Mesenteric fat pad (tissue), 1 donor: ENCODE measurements around the gene BCL11A. TPM values are rescaled to one million over a fixed set of nuclear protein-coding genes. Genes with fewer than 3 reads are reported as not detected.

ENCODE experiments used
- DNase-seq: peaks from one replicate; pipeline ENCODE4 v3.0.0-alpha.2; 2020; ENCODE audit warnings: low spot score
- total RNA-seq: library from RNA; stranded (reverse); fragmentation: NEBNext Ultra II Directional; extraction: Animal tissue kit (Norgen Biotek cat#: 25700); gene quantifications from one replicate; pipeline ENCODE4 v1.2.1, GENCODE V29; 2021
- donor health status: DM: yes; HTN: yes; CAD: no.

Gene BCL11A
- total RNA-seq, 1 donor from 2014 or later: 0.64 TPM

DNA sequence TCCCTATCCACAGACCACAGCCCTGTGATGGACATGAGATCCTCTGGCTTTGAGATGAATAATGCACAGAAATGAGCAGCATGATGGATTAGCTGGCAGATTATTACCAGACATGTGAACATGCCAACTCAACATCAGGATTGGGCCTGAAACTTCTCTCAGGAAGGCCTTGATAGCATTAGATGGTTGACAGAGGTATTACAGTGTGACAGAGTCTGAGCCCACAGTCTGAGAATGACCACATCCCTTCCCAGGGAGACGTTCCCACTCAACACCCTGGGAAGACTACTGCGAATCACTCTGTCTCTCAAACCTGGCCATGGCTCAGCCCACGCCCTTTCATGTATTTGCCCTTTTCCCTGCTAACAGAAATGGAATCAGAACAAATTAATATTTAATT lies 66.9 kb downstream of the BCL11A start:
- DNase-seq: no peak

DNA sequence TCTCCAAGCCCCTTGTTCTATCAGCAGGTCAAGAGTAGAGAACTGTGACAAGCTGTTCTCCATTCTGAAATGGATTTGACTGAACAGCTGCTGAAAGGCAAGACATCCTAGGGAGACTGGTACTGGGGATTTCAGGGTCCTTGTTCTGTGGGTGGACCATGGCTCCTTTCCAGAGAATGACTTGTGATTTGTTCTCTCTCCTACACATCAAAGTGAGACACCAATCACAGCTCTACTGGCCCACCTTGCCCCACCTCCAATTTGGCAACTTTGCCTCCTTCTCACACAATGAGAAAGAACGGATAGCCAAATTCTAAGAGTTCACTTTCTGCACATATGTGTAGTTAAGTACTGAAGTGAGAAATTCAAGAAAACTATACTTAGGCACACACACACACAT lies 67.4 kb downstream of the BCL11A start:
- no peak for DNase-seq

DNA sequence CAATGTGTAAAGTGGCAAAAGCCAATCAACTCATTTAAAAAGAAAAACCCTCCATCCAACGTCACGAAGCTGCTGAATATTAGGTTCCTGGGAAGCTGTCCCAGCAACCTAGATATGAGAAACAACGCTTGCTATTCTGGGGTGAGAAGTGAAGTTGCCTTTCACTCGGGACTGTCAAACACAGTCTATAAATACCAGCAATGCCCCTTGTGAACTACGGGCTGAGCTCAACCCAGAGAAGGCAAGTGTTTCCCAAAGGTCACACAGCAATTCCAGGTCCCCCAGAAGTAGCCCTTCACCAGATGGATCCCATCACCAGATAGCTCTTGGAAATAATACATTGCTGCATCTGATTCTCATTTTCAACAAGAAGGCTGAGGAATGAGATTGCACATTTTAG lies 67.9 kb downstream of the BCL11A start:
- DNase-seq: no peak

DNA sequence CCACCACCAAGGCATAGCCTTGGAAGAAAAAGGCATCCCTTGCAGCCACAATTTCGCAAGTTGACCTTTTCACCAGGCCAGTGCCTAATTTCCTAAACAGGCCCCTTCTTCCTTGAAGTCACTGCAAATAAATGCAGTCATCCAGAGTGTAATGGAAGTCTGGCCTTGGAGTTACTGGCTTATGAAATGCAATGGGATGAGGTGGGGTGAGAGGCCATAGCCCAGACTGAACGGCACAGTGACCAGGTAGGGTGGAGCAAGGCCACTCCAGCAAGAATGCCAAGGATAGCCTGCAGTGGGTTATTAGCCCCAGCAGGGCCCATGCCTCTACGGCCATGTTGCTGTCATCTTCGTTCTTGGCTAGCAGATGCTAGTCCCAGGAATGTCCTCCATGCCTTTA lies 68.4 kb downstream of the BCL11A start:
- no peak for DNase-seq

DNA sequence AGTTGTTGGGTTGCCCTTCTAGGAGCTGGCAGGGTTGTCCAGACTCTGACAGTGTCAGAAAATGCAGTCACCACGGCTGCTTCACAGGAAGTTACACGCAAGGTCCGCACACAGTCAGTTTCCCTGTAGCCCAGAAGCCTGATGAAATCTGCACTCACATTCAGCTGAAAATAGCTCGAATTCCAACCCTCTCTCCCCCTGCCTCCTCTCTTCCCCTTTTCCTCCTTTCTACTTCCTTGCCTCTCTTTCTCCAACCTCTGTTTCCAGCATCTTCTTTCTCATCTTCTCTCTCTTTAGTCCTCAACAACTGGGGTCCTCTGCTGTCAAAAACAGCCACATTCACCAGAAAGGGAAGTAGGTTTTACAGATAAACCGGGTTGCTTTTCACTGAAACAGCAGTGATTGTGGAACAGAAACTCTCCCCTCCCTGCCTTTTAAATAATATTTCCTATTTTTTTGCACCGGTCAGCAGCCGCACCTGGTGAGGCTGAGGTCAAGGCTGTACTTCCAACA lies 69.3 kb downstream of the BCL11A start:
- no peak for DNase-seq

DNA sequence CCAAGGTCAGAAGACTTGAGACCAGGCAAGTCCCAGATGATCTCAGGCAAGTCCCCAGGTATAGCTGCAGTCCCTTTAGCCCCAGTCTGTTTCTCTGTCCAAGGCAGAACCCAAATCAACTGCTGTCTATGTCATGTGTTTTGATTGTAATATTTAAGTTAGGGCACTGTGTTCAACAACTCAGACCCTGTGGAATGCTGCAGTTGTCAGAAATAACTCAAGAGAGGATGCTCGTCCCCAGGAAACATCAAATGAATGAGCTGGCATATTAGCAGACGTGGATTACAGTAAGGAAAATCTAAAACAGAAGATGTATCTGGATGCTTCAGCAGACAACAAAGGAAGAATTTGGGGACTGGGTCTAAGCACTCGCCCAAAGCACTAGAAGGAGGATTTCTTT lies 70.1 kb downstream of the BCL11A start:
- no peak for DNase-seq

DNA sequence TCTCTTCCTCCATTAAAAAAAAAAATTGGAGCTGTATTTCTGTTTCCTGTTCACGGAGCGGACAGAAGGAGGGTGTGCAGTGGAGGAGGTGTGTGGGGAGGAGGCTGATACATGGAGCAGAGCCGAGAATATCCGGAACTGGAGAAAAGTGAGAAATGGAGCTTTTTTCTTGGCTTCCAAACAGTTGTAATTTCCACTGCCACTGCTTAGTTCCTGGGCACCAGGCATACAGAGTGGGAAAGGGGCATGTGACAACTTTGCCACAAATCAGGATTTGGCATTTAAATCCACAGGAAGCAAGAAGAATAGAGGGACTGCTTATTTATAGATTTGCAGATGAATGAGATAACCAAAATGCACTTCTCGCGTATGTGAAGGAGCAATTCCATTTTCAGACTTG lies 71.2 kb downstream of the BCL11A start:
- no peak for DNase-seq

DNA sequence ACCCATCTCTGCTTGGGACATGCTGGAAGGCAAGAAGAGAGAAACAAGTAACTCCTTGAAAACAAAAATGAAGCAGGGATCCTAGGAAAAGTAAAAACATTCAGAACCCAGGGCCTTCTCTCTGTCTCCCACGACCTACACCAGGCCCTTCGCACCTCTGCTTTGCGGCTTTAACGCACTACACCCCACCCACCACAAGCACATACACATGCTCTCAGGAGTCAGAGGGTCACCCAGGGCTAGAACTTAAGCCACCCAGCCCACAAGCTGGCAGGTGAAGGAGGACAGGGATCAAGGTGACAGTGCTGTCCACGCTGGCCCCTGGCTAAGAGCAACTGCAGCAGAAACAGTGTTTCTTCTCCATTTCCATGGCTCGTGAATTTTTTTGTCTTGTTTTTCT lies 72.2 kb downstream of the BCL11A start:
- DNase-seq: no peak

DNA sequence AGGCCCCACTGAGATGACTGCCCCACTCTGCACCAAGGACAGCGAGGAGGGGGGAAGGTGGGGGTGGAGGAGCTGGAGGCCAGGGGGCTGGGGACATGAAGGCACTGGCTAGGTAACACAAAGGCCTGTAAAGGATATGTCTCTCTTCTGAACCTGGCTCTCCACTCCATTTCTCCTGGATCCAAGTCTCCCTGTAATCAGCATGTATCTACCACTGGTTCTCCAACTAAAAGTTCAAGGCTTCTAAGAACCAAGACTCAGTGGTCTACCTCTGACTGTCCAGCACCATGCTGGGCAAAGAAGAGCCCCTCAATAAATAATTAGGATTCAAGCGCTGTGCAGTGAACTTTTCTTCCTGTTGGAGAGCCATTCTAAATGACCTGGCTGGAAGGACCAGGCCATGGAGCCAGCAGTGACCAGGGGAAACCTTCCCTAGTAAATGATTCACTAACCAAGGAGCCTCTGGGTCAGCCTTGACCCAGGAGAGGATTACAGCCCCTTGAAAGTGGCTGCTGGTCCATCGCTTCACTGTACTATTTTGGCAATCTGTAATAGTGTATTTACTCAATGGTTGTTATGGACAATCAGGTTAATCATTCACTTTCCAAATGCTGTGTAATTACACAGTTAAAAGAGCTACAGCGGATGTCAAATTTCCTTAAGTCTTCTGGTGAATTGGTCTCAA lies 73.2 kb downstream of the BCL11A start:
- no peak for DNase-seq

DNA sequence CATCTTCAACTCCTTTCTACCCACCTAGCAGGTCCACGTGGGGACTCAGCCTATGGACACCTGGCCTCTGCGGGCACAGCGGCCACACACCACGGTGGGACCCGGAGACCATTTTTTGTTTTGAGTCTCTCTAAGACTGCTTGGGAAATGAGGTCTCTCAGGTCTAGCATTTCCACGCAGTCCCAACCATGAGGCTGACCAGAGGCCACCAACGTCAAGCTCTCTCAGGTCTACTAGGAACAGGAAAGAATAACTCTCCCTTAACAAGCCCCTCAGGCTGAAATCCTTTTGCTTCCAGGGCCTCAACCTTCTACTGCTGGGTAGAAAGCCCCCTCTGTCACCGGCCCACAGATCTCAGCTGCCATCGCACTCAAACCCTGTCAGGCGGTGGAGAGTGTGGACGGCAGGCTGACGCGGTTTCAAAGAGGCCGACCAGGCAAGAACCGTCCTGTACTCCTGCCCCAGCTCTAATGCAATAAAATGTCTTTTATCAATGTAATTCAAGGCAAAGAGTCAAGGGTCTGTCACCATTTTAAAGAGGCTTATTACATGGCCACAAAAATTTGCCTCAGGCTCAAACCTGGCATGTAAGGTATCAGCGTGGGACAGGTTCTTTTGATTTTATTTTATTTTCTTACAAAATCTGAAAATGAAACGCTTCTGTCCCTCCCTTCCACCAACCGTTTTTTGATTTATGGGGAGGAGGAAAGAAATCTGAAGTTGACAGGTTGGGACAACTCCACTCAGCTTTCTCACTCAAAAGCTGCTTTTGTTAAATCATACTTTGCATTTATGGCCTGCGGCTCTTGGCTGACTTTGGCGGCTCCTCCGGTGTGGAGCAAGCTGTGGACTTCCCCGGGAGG lies 74.0 kb downstream of the BCL11A start:
- no peak for DNase-seq

DNA sequence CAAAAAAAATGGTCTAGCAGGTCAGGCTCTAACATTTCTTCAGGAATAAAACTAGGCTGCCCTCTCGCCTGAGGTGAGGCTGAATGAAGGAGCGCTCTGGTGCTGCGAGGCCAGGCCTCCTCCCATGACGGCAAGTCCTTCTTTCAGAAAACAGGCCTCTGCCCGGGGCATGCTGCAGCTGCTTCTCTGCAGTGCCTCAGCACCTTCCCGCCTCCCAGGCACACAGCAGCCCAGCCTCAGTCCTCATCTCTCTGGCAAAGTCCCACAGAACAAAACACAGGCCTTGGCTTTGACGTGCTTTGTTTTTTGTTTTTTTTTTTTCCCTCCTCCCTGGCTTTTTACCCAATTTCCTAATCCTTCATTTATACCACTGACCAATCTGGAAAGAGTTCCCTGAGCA lies 74.8 kb downstream of the BCL11A start:
- no peak for DNase-seq

DNA sequence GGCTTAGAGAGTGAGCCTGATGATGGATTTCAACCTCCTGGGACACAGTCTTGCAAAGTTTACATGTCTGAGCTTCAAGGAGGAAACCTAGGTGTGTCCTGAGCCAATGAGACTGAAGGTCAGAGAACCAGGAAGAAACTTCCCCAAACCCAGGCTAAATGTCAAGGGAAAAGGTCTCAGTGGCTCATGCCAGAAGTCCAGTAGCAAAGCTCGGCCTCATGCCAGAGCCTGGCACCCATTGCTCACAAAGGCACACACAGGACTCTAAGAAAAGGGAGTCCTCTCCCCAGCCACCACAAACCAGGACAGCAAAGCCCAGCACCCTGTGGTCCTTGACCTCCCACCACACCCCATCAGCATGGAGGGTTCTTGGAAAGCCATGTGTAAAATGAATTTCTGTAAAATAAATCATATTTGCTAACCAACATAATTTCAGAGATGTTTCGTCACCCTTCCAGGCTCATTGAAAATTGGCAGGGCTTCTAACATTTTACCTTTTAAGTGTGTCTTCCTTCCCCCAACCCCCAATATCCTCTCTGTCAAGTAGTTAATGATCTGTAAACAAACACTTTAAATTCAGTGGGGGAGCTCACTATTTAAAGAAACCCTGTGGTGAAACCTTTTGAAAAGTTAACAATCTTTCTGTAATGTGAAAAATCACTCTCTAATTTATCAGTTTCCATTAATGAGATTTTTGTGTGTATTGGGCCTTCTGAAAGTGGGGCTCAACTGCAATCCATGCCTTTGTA lies 77.1 kb downstream of the BCL11A start:
- no peak for DNase-seq

DNA sequence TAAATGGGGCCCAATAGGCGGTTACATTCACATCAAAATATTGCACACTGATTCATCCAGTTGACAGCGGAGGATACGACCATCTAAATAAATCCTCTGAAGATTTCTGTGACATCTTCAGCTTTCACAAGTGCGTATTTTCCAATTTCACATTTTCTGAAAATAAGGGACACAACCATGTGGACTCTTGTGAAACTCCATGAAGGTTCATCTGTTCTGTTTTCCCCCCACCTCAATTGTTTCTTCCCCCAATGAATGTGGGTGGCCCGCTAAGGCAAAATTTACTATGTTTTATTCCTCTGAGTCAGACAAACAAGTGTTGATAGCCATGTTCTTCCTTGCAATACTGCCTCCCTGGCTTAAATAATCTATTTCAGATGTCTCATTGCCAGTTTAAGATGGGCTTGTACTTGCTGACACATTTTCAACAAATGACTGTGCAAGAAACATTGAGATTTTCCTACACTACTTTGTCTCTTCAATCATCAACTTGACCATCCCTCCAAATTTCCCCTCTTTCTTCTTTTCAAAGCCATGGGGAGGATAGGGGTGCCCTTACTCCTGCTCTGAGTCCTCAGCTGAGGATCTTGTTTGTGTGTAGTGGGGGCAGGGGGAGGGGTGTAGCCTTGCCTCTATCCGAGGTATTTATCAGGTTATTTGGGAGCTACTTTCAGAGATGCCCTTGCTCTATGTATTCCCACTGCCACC lies 78.2 kb downstream of the BCL11A start:
- DNase-seq: no peak

DNA sequence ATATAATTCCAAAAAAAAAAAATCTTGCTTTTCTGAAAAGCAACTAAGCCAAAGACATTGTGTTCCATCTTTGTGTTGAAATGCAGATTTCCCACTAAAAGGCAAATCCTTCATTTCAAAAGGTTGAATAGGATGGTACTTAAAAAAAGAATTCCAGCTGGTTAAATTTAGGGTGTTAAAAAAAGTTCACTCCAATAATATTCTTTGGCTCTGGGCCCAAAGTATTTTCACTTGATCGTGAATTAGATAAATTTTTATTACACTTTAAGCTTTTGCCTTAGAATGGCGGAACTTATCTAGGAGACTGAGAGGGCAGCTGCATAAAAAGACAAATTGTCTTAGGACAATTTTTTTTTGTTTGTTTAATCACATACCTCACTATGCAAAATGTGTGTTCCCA lies 79.2 kb downstream of the BCL11A start:
- DNase-seq: no peak

DNA sequence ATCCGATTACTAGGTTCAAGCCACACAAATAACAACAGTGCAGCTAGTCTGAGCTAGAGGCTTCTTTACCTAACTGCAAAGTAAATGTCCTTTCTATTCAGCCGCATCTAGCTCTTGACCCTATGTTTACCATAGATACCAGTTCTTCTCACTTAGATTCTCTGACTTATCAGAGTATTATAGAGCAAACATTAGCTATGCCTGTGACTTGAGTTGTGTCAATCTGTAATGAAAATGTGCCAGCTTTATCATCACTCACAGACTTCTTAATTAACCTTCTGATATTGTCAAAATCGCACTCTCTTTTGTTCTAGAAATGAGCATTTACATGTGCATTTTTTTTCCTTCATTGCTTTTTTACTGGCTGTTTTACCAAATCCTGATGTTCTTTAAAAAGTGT lies 79.9 kb downstream of the BCL11A start:
- DNase-seq: no peak

DNA sequence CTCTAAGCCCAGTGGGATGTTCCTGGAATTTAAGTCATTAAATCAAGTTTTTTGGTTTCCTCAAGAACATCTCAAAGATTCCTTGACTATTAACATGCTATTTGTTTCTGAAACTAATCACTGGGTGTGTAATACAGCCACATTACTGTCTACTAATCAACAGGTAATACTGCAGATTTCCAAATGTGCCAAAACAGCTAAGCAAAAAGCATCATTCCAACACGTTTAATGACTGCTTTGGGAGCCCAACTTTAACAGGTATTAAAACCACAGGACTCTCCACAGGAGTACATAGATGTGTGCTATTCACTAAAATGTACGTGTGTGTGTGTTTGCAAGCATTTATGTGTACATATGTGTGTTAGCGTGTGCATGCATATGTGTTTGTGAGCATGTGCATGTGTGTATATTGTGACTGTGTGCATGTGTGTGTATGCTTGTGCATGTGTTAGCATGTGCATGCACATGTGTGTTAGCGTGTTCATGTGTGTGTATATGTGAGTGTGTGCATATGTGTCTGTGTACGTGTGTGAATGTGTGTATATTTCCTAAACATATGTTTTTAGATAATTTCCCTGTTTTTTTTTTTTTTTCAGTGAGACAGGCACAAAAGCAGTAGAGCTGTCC lies 80.7 kb downstream of the BCL11A start:
- no peak for DNase-seq

DNA sequence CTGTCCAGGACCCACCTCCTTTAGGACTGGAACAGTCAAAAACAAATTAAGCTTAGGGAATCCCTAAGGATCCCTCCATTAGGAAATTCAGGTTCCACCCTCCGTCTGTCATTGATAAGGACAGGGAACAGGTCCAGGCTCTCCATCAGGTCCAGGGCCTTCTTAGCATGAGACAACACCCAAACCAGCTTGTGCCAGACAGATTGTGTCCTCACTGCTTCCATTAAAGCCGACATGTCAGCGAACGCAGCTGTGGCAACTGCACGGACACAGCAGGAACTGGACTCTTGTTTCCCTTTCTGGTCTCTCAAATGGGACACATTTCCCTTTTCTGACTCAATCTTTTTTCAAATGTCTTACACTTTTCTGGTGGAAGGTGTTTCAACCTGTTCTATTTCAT lies 81.4 kb downstream of the BCL11A start:
- DNase-seq: no peak

DNA sequence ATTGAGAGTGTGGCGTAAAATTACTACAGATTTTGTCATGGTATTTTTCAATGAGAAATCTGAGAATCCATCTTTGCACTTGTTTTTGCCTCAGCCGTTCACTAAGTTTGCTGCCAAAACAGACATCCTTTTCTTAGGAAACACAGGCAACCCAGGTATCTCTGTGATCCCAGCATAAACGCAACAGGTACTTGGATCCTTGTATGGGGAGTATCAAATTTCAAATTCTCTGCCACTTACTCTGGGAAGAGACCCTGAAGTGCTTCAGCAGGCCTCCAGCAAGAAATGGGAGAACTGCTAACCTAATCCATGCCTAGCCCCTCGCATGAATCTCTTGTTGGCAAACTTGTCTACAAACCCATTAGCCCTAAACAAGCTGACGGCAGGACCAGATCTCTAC lies 83.1 kb downstream of the BCL11A start:
- no peak for DNase-seq

DNA sequence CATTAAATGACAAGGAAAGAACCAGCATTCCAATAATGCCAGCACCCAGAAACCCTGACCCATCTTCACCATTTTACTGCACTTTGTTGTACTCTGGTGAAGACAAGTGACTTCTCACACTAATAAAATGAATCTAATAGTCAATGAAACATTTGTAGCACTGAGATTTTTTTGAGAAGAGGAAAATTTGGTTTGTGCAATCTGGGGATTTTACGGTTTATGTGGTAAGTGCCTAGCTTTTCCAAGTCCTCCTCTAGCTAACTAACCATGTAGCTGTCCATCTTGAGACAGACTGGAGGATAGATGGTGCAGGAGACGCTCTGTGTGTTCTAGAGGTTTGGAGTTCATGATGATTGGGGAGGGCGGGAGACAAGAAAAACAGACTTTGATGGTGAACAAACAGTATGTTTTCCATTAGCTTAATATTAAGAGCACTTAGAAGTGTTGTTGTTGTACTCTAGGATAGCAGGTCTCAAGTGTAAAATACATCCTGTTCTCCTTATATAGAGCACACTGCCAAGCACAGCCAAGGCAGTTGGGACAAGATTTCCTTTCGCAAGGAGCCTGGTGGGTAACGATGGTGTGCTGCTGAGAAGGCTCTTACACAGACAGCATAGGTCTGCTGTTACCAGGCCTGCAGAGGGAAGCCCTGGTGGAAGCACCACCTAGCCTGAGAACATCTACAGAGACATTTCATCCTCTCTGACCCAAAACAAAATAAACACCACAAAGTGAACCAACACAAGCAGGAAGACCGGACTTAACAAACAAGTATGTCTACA lies 83.7 kb downstream of the BCL11A start:
- no peak for DNase-seq
